ENCODE data around the gene GPR35. TPM values are rescaled to one million over a fixed set of nuclear protein-coding genes. Genes with fewer than 3 reads are reported as not detected.

Gene GPR35
- 0.37 TPM for polyA plus RNA-seq (2013, experiment 1 of 2)
- polyA plus RNA-seq (2013, experiment 2 of 2) = 0.30 TPM

GRCh38 chr2:240624950-240625621, at the start of gene GPR35:
GPR35 (plus strand) TSS chr2:240625480; CDS start chr2:240629953, 4,473 bp downstream.
- Histone ChIP-seq H3K27ac (ENCODE audit: low read depth, low read length, severe bottlenecking) (no peak within 1 kb of the TSS), H3K4me3 (ENCODE audit: extremely low read depth, insufficient read depth, low read length, poor library complexity, severe bottlenecking) (no peak within 1 kb of the TSS), H3K9me3 (ENCODE audit: control insufficient read depth, low read length) (no peaks in the 10 kb centered on the region), H3K36me3 (ENCODE audit: control insufficient read depth, insufficient read depth, low read length) (no peaks in the 10 kb centered on the region), H3K4me1 (ENCODE audit: control insufficient read depth, insufficient read depth, low read length, poor library complexity, severe bottlenecking) (peaks cover 2% of the 10 kb centered on the region)
- WGBS, 2 experiments (ENCODE audit: insufficient coverage in 2 of 2) = 68 to 74% methylated on average over 14 to 19 of the region's 23 CpGs

GRCh38 chr2:240576036-240576435, 49.2 kb upstream of the GPR35 start:
- no peak overlapping the region for H3K27ac ChIP-seq (ENCODE audit: low read depth, low read length, severe bottlenecking)
- WGBS, 2 experiments (ENCODE audit: insufficient coverage in 2 of 2) = 87 to 90% methylated on average over 4 of the region's 6 CpGs

GRCh38 chr2:240576436-240577205, 48.7 kb upstream of the GPR35 start:
- WGBS, 2 experiments (ENCODE audit: insufficient coverage in 2 of 2) = 95 to 96% methylated on average over 30 to 32 of the region's 32 CpGs
- H3K4me3 ChIP-seq (ENCODE audit: extremely low read depth, insufficient read depth, low read length, poor library complexity, severe bottlenecking) = no peak overlapping the region
- H3K36me3 ChIP-seq (ENCODE audit: control insufficient read depth, insufficient read depth, low read length) = peaks cover 36% of the 10 kb centered on the region
- no peaks in the 10 kb centered on the region for H3K9me3 ChIP-seq (ENCODE audit: control insufficient read depth, low read length)
- no peak overlapping the region for H3K27ac ChIP-seq (ENCODE audit: low read depth, low read length, severe bottlenecking)
- peaks cover 18% of the 10 kb centered on the region for H3K4me1 ChIP-seq (ENCODE audit: control insufficient read depth, insufficient read depth, low read length, poor library complexity, severe bottlenecking)

More at GRCh38 chr2:240576036-240576435, 49.2 kb upstream of the GPR35 start:
- peaks cover 18% of the 10 kb centered on the region for H3K4me1 ChIP-seq (ENCODE audit: control insufficient read depth, insufficient read depth, low read length, poor library complexity, severe bottlenecking)
- H3K4me3 ChIP-seq (ENCODE audit: extremely low read depth, insufficient read depth, low read length, poor library complexity, severe bottlenecking) = no peak overlapping the region
- H3K9me3 ChIP-seq (ENCODE audit: control insufficient read depth, low read length) = no peaks in the 10 kb centered on the region
- peaks cover 32% of the 10 kb centered on the region for H3K36me3 ChIP-seq (ENCODE audit: control insufficient read depth, insufficient read depth, low read length)

GRCh38 chr2:240577281-240578109, 47.8 kb upstream of the GPR35 start:
- H3K27ac ChIP-seq (ENCODE audit: low read depth, low read length, severe bottlenecking) = no peak overlapping the region
- WGBS, 2 experiments (ENCODE audit: insufficient coverage in 2 of 2) = 91 to 94% methylated on average over 24 to 25 of the region's 26 CpGs
- no peaks in the 10 kb centered on the region for H3K9me3 ChIP-seq (ENCODE audit: control insufficient read depth, low read length)
- H3K4me3 ChIP-seq (ENCODE audit: extremely low read depth, insufficient read depth, low read length, poor library complexity, severe bottlenecking) = no peak overlapping the region
- peaks cover 18% of the 10 kb centered on the region for H3K4me1 ChIP-seq (ENCODE audit: control insufficient read depth, insufficient read depth, low read length, poor library complexity, severe bottlenecking)
- H3K36me3 ChIP-seq (ENCODE audit: control insufficient read depth, insufficient read depth, low read length) = peaks cover 37% of the 10 kb centered on the region

GRCh38 chr2:240578110-240578450, 47.2 kb upstream of the GPR35 start:
- no peak overlapping the region for H3K4me3 ChIP-seq (ENCODE audit: extremely low read depth, insufficient read depth, low read length, poor library complexity, severe bottlenecking)
- peaks cover 43% of the 10 kb centered on the region for H3K36me3 ChIP-seq (ENCODE audit: control insufficient read depth, insufficient read depth, low read length)
- H3K9me3 ChIP-seq (ENCODE audit: control insufficient read depth, low read length) = no peaks in the 10 kb centered on the region
- peaks cover 19% of the 10 kb centered on the region for H3K4me1 ChIP-seq (ENCODE audit: control insufficient read depth, insufficient read depth, low read length, poor library complexity, severe bottlenecking)
- no peak overlapping the region for H3K27ac ChIP-seq (ENCODE audit: low read depth, low read length, severe bottlenecking)
- WGBS, 2 experiments (ENCODE audit: insufficient coverage in 2 of 2) = 93 to 100% methylated on average over 8 to 9 of the region's 9 CpGs

- Histone ChIP-seq H3K4me3 (ENCODE audit: extremely low read depth, insufficient read depth, low read length, poor library complexity, severe bottlenecking) (no peak overlapping the region), H3K4me1 (ENCODE audit: control insufficient read depth, insufficient read depth, low read length, poor library complexity, severe bottlenecking) (peaks cover 23% of the 10 kb centered on the region), H3K9me3 (ENCODE audit: control insufficient read depth, low read length) (no peaks in the 10 kb centered on the region), H3K36me3 (ENCODE audit: control insufficient read depth, insufficient read depth, low read length) (peaks cover 47% of the 10 kb centered on the region), H3K27ac (ENCODE audit: low read depth, low read length, severe bottlenecking) (no peak overlapping the region)
- WGBS, 2 experiments (ENCODE audit: insufficient coverage in 2 of 2) = 93 to 96% methylated on average over 6 to 7 of the region's 8 CpGs
These were observed 46.8 kb upstream of the GPR35 start for GRCh38 chr2:240578488-240578887.

GRCh38 chr2:240579071-240579762, 46.1 kb upstream of the GPR35 start:
- H3K4me1 ChIP-seq (ENCODE audit: control insufficient read depth, insufficient read depth, low read length, poor library complexity, severe bottlenecking) = peaks cover 25% of the 10 kb centered on the region
- 86 to 93% methylated on average over 6 to 10 of the region's 12 CpGs for WGBS, 2 experiments (ENCODE audit: insufficient coverage in 2 of 2)
- no peaks in the 10 kb centered on the region for H3K9me3 ChIP-seq (ENCODE audit: control insufficient read depth, low read length)
- no peak overlapping the region for H3K4me3 ChIP-seq (ENCODE audit: extremely low read depth, insufficient read depth, low read length, poor library complexity, severe bottlenecking)
- peaks cover 52% of the 10 kb centered on the region for H3K36me3 ChIP-seq (ENCODE audit: control insufficient read depth, insufficient read depth, low read length)
- H3K27ac ChIP-seq (ENCODE audit: low read depth, low read length, severe bottlenecking) = no peak overlapping the region

- Histone ChIP-seq H3K4me3 (ENCODE audit: extremely low read depth, insufficient read depth, low read length, poor library complexity, severe bottlenecking) (no peak overlapping the region), H3K27ac (ENCODE audit: low read depth, low read length, severe bottlenecking) (peak overlapping the region; percentile 53), H3K9me3 (ENCODE audit: control insufficient read depth, low read length) (no peaks in the 10 kb centered on the region), H3K36me3 (ENCODE audit: control insufficient read depth, insufficient read depth, low read length) (peaks cover 54% of the 10 kb centered on the region), H3K4me1 (ENCODE audit: control insufficient read depth, insufficient read depth, low read length, poor library complexity, severe bottlenecking) (peaks cover 32% of the 10 kb centered on the region)
- WGBS, 2 experiments (ENCODE audit: insufficient coverage in 2 of 2) = 79 to 88% methylated on average over 24 to 25 of the region's 27 CpGs
These were observed 45.3 kb upstream of the GPR35 start for GRCh38 chr2:240579771-240580614.

GRCh38 chr2:240581811-240582210, 43.5 kb upstream of the GPR35 start:
- H3K27ac ChIP-seq (ENCODE audit: low read depth, low read length, severe bottlenecking) = no peak overlapping the region
- H3K9me3 ChIP-seq (ENCODE audit: control insufficient read depth, low read length) = no peaks in the 10 kb centered on the region
- 84 to 93% methylated on average over 2 of the region's 5 CpGs for WGBS, 2 experiments (ENCODE audit: insufficient coverage in 2 of 2)
- H3K4me3 ChIP-seq (ENCODE audit: extremely low read depth, insufficient read depth, low read length, poor library complexity, severe bottlenecking) = no peak overlapping the region
- H3K36me3 ChIP-seq (ENCODE audit: control insufficient read depth, insufficient read depth, low read length) = peaks cover 51% of the 10 kb centered on the region
- peaks cover 38% of the 10 kb centered on the region for H3K4me1 ChIP-seq (ENCODE audit: control insufficient read depth, insufficient read depth, low read length, poor library complexity, severe bottlenecking)
